Activated effector memory CD4-positive, alpha-beta T cell treated with anti-CD3 and anti-CD28 coated beads, Interleukin-2, amount 50 U/mL, for 16 hours (primary cell): Measurements from ENCODE around the gene SLC26A1.

Source experiments
- DNase-seq: peaks from one replicate; pipeline ENCODE4 v3.0.0-alpha.2; 2020

SLC26A1 gene

DNA sequence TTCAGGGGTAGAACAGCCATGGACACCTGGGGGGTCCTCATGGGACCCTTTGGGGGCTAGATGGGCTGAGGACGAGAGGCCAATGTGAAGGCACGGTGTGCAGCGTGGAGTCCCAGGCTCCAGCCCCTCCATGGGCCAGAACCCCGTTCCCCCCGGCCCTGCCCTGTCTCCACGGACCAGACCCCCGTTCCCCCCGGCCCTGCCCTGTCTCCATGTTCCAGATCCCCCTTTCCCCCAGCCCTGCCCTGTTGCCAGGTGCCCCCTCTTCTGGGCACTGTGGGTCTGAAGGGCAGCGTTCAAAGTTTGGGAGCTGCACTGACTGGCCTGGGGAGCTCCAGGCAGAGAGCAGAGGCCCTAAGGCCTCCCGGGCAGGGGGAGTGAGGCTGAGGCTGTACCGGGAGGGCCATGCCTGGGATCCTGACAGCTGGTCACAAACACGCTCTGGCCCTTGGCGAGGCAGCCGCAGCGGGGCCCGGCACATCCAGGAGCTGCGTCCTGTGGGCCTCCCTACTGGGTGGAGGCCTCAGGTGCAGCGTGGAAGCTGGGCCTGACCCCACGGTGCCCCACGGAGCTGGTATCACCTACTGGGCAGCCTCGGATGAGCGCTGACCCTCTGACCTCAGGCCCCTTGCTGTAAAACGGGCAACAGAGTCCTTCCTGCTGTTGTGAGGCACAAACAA is 28.7 kb downstream of the SLC26A1 start:
- DNase-seq, result no peak

DNA sequence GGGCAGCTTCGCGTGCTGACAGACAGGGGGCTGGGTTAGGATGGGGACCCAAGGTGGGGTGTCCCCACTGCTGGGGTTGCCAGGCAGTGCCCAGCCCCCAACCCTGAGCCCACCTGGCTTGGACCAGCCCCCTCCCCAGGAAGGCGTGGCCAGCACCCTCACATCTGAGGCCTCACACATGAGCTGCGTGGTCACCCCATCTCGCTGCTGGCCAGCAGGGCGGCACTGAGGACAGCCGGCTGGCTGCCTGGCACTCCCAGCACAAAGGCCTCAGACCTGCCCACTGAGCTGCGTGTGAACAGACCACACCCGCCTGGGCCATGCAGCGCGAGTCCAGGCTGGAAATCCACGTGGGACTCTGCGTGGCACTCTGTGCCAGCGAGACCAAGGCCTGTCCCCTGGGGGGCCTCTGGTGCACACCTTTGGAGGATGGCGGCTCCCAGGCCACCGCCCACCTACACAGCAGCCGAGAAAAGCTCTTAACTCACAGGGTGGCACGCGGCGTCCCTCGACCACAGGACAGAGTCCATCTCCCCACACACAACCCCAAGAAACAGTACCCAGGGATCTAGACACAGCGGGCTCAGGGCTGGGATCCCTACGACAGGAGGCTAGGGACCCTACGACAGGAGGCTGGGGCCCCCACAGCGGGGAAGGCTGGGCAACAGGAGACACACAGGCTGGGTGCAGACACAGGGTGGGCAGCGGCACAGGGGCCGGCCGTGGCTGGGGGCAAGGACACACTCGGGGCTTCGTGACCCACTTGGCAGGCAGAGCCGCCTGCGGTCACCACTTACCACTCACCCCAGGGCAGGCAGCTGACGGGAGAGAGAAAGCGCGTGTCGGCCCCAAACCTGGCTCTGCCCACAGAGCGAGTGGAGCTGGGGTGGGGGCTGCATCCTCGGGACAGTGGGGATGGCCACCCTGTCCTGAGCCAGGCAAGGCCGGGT is 29.7 kb downstream of the SLC26A1 start:
- no peak for DNase-seq

- no peak for DNase-seq
Observed at GRCh38 chr4:962231-963208, 30.7 kb downstream of the SLC26A1 start.

GRCh38 chr4:961351-962230 is 31.6 kb downstream of the SLC26A1 start:
- DNase-seq, result no peak

DNA sequence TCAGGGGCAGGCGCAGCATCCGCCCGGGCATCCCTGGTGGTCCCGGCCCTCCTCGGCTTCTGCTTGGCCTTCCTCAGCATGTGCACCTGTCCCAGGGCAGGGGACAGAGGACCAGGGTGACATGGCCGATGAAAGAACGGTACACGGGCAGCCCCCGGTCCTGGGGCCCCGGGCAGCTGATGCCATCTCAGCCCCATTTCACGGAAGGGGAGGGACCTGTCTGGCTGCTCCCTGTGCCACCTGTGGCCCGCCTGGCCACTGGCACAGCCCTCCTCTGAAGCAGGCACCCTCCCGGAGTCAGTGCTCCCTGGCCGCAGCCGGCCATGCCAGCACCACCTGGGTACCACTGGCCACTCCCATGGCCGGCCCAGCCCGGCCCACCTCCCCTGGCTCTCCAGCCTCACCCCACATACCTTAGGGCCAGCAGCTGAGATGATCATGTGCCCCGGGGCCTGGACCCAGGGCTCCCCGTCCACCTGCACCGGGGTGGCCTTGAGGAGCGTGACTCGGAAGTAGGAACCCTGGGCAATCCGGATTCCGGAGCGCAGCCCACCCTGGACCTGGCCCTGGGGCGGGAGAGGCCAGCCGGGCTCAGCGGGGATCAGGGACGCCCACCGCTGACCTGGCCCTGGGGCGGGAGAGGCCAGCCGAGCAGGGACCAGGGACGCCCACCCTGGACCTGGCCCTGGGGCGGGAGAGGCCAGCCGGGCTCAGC is 32.4 kb downstream of the SLC26A1 start:
- DNase-seq, result no peak

- DNase-seq, result peak; percentile 51
Observed at GRCh38 chr4:960140-960635, 33.0 kb downstream of the SLC26A1 start.

- peak; percentile 54 for DNase-seq
Observed at GRCh38 chr4:959338-960139, 33.7 kb downstream of the SLC26A1 start.

DNA sequence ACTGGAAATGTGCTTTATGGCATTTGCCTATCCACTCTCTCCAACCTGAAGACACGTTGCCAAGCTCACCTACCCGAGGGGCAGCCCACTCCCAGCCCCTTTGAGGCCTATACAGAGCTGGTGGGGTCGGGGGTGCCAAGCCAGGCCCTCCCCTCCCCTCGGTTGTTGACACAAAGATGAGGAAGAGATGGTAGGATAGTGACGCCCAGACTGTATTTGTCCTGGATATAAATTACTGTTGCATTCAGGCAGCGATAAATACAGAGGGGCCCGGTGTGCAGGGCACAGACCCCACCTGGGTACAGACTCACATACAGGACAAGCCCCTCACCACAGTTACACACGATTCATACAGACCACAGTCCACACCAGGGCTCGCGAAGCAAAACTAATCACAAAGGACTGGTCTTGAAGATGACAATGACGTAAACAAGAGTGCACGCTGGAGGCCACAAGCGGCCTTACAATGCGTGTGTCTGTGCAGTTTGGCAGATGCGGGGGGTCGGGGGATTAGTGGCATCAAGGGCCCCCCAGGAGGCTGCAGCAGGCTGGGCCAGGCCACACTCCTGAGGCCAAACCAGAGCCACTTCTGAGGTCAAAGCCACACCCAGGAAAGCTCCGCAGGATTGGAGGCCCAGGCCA is 34.4 kb downstream of the SLC26A1 start:
- peak; percentile 56 for DNase-seq

DNA sequence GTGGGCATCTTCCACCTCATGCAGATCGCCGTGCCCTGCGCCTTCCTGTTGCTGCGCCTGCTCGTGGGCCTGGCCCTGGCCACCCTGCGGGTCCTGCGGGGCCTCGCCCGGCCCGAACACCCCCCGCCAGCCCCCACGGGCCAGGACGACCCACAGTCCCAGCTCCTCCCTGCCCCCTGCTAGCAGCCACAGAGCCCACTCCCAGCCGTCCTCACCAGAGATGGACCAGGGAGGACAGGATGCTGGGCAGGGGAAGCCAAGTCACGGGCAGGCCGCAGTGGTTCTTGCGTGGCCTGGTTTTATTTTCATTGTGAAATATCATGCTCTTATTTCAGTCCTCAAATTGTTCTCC is 34.9 kb downstream of the SLC26A1 start:
- peak; percentile 50 for DNase-seq

DNA sequence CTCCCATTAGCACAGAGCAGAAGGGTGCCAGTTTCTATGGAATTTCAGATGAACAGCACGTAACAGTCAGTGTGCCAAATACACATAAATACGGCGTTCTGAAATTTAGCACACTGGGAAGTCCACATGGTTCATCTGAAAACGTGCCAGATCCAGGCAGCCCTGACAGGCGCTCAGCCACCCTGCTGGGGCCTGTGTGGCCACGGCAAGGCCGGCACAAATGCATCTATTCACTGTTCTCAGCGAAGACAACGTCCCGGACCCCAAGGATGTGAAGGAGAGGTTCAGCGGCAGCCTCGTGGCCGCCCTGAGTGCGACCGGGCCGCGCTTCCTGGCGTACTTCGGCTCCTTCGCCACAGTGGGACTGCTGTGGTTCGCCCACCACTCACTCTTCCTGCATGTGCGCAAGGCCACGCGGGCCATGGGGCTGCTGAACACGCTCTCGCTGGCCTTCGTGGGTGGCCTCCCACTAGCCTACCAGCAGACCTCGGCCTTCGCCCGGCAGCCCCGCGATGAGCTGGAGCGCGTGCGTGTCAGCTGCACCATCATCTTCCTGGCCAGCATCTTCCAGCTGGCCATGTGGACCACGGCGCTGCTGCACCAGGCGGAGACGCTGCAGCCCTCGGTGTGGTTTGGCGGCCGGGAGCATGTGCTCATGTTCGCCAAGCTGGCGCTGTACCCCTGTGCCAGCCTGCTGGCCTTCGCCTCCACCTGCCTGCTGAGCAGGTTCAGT is 35.5 kb downstream of the SLC26A1 start:
- DNase-seq, result peak; percentile 52

GRCh38 chr4:957231-957580 is 36.0 kb downstream of the SLC26A1 start:
- DNase-seq, result peak; percentile 50

DNA sequence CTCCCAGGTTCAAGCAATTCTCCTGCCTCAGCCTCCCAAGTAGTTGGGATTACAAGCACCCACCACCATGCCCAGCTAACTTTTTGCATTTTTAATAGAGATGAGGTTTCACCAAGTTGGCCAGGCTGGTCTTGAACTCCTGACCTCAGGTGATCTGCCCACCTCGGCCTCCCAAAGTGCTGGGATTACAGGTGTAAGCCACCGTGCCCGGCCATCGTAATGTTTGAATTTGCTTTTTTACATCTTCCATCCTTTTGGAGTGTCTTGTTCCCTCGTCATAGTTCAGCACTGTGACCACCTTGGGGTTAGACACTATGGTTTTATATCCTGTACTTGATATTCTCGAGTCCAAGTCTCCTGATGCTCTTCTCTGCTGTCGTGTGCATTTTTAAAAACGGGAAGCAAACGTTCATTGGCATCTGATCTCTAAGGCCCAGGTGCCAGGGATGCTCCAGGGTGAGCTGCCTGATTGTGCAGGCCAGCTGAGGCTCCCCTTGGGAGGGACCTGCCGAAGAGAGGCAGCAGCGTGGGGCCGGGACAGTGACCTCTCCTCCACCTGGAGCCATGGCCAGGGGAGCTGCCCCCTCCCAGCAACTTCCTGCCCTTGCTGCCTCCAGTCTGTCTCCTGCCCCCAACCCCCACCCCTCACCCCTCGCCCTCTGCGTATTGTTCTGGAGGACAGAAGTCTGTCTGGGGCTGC is 36.5 kb downstream of the SLC26A1 start:
- peak; percentile 25 for DNase-seq

GRCh38 chr4:955931-956381 is 37.2 kb downstream of the SLC26A1 start:
- peak; percentile 42 for DNase-seq

DNA sequence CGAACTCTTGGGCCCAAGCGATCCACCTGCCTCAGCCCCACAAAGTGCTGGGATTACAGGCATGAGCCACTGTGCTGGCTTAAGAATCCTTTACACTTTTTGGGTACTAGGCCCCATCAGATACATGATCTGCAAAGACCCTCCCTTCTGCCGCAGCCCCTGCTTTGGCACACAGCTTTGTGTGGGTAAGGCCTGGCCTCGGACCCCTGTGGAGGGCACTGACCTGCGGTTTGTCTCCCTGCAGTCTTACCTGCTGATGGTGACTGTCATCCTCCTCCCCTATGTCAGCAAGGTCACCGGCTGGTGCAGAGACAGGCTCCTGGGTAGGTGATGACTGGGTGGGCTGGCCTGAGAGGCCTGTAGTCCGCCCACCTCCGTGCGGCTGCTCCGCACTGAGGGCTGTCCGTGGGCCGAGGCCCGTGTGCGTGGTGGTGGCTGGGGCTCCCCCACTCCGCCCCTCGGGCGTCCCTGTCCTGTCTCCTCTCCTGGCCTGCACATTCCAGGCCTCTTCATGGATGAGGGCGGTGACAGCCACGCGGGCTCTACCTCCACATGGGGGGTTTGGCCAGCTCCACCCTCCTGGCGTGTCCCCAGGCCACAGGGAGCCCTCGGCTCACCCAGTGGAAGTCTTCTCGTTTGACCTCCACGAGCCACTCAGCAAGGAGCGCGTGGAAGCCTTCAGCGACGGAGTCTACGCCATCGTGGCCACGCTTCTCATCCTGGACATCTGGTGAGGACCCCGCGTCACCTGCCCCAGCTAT is 37.9 kb downstream of the SLC26A1 start:
- DNase-seq, result peak; percentile 53

DNA sequence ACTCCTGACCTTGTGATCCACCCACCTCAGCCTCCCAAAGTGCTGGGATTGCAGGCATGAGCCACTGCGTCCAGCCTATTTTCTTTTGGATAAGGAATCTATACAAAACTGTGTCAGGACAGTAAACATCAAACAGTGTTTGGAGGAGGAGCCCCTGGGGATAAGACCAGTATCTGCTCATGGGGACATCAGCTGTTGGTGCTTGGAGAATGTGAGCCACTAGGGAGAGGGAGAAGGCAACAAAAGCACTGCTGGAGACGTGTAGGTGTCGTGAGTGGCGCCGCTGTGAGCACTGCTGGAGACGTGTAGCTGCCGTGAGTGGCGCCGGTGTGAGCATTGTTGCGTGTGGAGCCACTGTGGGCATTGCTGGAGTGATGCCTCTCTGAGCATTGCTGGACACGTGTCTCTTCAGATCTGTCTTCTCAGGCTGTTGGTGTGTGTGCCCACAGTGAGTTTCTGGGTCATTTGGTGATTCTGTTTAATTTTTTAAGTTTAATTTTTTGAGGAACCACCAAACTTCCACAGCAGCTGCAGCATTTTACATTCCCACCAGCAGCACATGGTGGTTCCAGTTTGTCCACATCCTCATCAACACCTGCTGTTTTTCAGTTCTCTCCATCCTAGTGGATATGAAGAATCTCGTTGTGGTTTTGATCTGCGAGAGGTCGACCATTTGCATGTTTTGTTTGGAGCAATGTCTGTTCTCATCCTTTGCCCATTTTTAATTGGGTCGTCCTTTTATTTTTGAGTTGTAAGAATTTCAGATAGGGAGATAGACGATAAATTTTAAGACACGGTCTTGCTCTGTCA is 38.8 kb downstream of the SLC26A1 start:
- DNase-seq, result peak; percentile 41

DNA sequence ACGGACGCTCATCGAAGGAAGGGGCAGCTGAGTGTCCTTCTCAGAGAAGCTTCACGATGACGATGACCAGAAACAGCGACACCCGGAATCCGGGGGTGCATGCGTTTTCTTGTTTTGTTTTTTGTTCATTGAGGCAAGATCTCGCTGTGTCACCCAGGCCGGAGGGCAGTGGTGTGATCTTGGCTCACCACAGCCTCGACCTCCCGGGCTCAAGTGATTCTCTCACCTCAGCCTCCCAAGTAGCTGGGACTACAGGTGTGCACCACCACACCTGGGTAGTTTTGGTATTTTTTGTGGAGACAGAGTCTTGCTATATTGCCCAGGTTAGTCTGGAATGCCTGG is 39.7 kb downstream of the SLC26A1 start:
- peak; percentile 54 for DNase-seq
